A549 (cell line): Measurements from ENCODE around the gene COL4A6.

Experiments used
- CBX2 ChIP-seq: fragments of 200-600 bp; sonication (generic); IDR thresholded peaks from 2 replicates; pipeline ENCODE4 v1.6.1; 2016; ENCODE audit warnings: low read depth, mild to moderate bottlenecking, borderline replicate concordance
- CTCF ChIP-seq: fragments of >200 bp; sonication (Bioruptor Twin); formaldehyde crosslinking; IDR thresholded peaks from 3 replicates; pipeline ENCODE4 v1.5.1; 2016
- EP300 ChIP-seq, 2 experiments: fragments of >200 bp; sonication (Bioruptor Twin); formaldehyde crosslinking; IDR thresholded peaks; 2 replicates in 1 of 2; 3 replicates in 1 of 2; pipeline ENCODE4 v1.6.1; 2016 to 2017
- KDM5A ChIP-seq: fragments of 200-600 bp; sonication (generic); IDR thresholded peaks from 2 replicates; pipeline ENCODE4 v1.6.1; 2016; ENCODE audit warnings: antibody characterized with exemption, mild to moderate bottlenecking
- POLR2A ChIP-seq: IDR thresholded peaks from 2 replicates; pipeline ENCODE4 v1.6.1; 2012; ENCODE audit warnings: mild to moderate bottlenecking, low read length
- RAD21 ChIP-seq, 2 experiments: fragments of >200 bp in 1 of 2; sonication (Bioruptor Twin) in 1 of 2; formaldehyde crosslinking in 1 of 2; IDR thresholded peaks in 1 of 2; conservative IDR thresholded peaks in 1 of 2; 2 replicates in 1 of 2; 3 replicates in 1 of 2; pipeline ENCODE4 v1.6.1; 2012 to 2018; ENCODE audit warnings: inconsistent platforms in 1 of 2
- RFX5 ChIP-seq: fragments of 450-650 bp; IDR thresholded peaks from 2 replicates; pipeline ENCODE4 v1.7.1; 2014; ENCODE audit warnings: antibody characterized with exemption, mild to moderate bottlenecking, moderate library complexity
- RNF2 ChIP-seq: fragments of 200-600 bp; sonication (generic); IDR thresholded peaks from 2 replicates; pipeline ENCODE4 v1.6.1; 2016; ENCODE audit warnings: low read depth, mild to moderate bottlenecking, antibody characterized with exemption, moderate library complexity, borderline replicate concordance
- SMC3 ChIP-seq: fragments of >200 bp; sonication (Bioruptor Twin); formaldehyde crosslinking; IDR thresholded peaks from 3 replicates; pipeline ENCODE4 v1.6.1; 2018; ENCODE audit warnings: inconsistent platforms
- USF2 ChIP-seq: fragments of 450-650 bp; IDR thresholded peaks from 2 replicates; pipeline ENCODE4 v1.6.1; 2014; ENCODE audit warnings: antibody characterized with exemption

- TF ChIP-seq CTCF (no peak), USF2 (no peak), EP300 (IDR thresholded peaks at IDR 0.05) (peak; percentile 85 to 90; a peak in 4 of 5 replicates), KDM5A (no peak), POLR2A (no peak), SMC3 (peak; percentile 26; the same call in 2 of the 3 replicates), RFX5 (no peak), CBX2 (no peak), RNF2 (no peak), RAD21 (conservative IDR thresholded peaks at IDR 0.05 in 1 of 2, IDR thresholded peaks at IDR 0.05 in 1 of 2) (no peak; a peak in 1 of 5 replicates)
Measured at GRCh38 chrX:108309144-108309543, 129.1 kb downstream of the COL4A6 start.
